Measurements from ENCODE around the gene VSX2. TPM values are rescaled to one million over a fixed set of nuclear protein-coding genes. Genes with fewer than 3 reads are reported as not detected.
A peak's percentile ranks its signal among the peaks of the same experiment; 100 is the strongest.

The VSX2 gene
- total RNA-seq, 4 donors from 2014 or later = not detected

- ATAC-seq (ENCODE audit: low FRiP score) = no peak
- no peak for DNase-seq (ENCODE audit: low spot score)
- no peak for TF ChIP-seq CTCF (IDR thresholded peaks at IDR 0.05)
These were observed 25.1 kb upstream of the VSX2 start for GRCh38 chr14:74213907-74214803.

GRCh38 chr14:74216671-74217070 lies 22.6 kb upstream of the VSX2 start:
- ATAC-seq (ENCODE audit: low FRiP score) (no peak), DNase-seq (ENCODE audit: low spot score) (no peak)
- no peak for TF ChIP-seq CTCF (IDR thresholded peaks at IDR 0.05)

- peak in 1 of 3 donors; percentile 33 for TF ChIP-seq CTCF (IDR thresholded peaks at IDR 0.05)
- DNase-seq (ENCODE audit: low spot score) = peak; percentile 51
- ATAC-seq (ENCODE audit: low FRiP score) = no peak
These were observed 21.4 kb upstream of the VSX2 start for GRCh38 chr14:74217672-74218448.

- ATAC-seq (ENCODE audit: low FRiP score) = no peak
- TF ChIP-seq CTCF (IDR thresholded peaks at IDR 0.05) = no peak
- DNase-seq (ENCODE audit: low spot score) = no peak
These were observed 20.8 kb upstream of the VSX2 start for GRCh38 chr14:74218462-74218861.

- TF ChIP-seq CTCF (IDR thresholded peaks at IDR 0.05) = no peak
- no peak for ATAC-seq (ENCODE audit: low FRiP score)
- no peak for DNase-seq (ENCODE audit: low spot score)
These were observed 19.7 kb upstream of the VSX2 start for GRCh38 chr14:74219277-74220205.

- ATAC-seq (ENCODE audit: low FRiP score) = no peak
- DNase-seq (ENCODE audit: low spot score) = no peak
- TF ChIP-seq CTCF (IDR thresholded peaks at IDR 0.05) = no peak
These were observed 18.3 kb upstream of the VSX2 start for GRCh38 chr14:74220991-74221390.

Data from omental fat pad (tissue), 4 donors.